PFSK-1 (cell line): ENCODE results near the gene B4GALT6.

Source experiments
- POLR2AphosphoS5 ChIP-seq: IDR thresholded peaks from 2 replicates; pipeline ENCODE4 v1.6.1; 2012; ENCODE audit warnings: low read depth, mild to moderate bottlenecking, control low read depth, low read length, moderate library complexity
- REST ChIP-seq, 2 experiments: IDR thresholded peaks; 2 replicates each; pipeline versions ENCODE4 v1.6.1 to v1.8.0; 2011 to 2012; ENCODE audit warnings: low read depth in 2 of 2, low read length in 2 of 2, control low read depth in 1 of 2, inconsistent platforms in 1 of 2, mild to moderate bottlenecking in 1 of 2, moderate library complexity in 1 of 2; ENCODE audit not compliant: insufficient read depth in 1 of 2
- SIN3A ChIP-seq: IDR thresholded peaks from 2 replicates; pipeline ENCODE4 v1.6.1; 2012; ENCODE audit warnings: mild to moderate bottlenecking, low read length, moderate library complexity, borderline replicate concordance; ENCODE audit not compliant: insufficient read depth
- TAF1 ChIP-seq: IDR thresholded peaks from 2 replicates; pipeline ENCODE4 v1.6.1; 2012; ENCODE audit warnings: low read length, control low read depth, borderline replicate concordance; ENCODE audit not compliant: insufficient read depth

- TF ChIP-seq SIN3A (no peak), POLR2AphosphoS5 (no peak), REST (IDR thresholded peaks at IDR 0.05; ENCODE audit: insufficient read depth in 1 of 2, low read depth in 2 of 2, low read length in 2 of 2) (no peak), TAF1 (no peak)
These were observed 9.9 kb upstream of the B4GALT6 start for GRCh38 chr18:31694297-31694696.
